ENCODE results near the gene MTG2.

MTG2 gene

GRCh38 chr20:62163485-62163865 is 19.4 kb upstream of the MTG2 start:
- no peak for DNase-seq (ENCODE audit: low read depth in 2 of 2)

GRCh38 chr20:62163986-62164762 is 18.7 kb upstream of the MTG2 start:
- DNase-seq (ENCODE audit: low read depth in 2 of 2): no peak

- DNase-seq (ENCODE audit: low read depth in 2 of 2): no peak
Observed at GRCh38 chr20:62164879-62165761, 17.7 kb upstream of the MTG2 start.

- DNase-seq (ENCODE audit: low read depth in 2 of 2): no peak
Observed at GRCh38 chr20:62165762-62166399, 16.9 kb upstream of the MTG2 start.

- DNase-seq (ENCODE audit: low read depth in 2 of 2): no peak
Observed at GRCh38 chr20:62167474-62167873, 15.4 kb upstream of the MTG2 start.

GRCh38 chr20:62168061-62168460 is 14.8 kb upstream of the MTG2 start:
- DNase-seq (ENCODE audit: low read depth in 2 of 2): no peak

- no peak for DNase-seq (ENCODE audit: low read depth in 2 of 2)
Observed at GRCh38 chr20:62168890-62169435, 13.9 kb upstream of the MTG2 start.

GRCh38 chr20:62170536-62170935 is 12.3 kb upstream of the MTG2 start:
- no peak for DNase-seq (ENCODE audit: low read depth in 2 of 2)

GRCh38 chr20:62171245-62171644 is 11.6 kb upstream of the MTG2 start:
- no peak for DNase-seq (ENCODE audit: low read depth in 2 of 2)

GRCh38 chr20:62172666-62173065 is 10.2 kb upstream of the MTG2 start:
- DNase-seq (ENCODE audit: low read depth in 2 of 2): no peak

GRCh38 chr20:62174021-62174804 is 8.6 kb upstream of the MTG2 start:
- no peak for DNase-seq (ENCODE audit: low read depth in 2 of 2)

GRCh38 chr20:62174870-62175624 is 7.8 kb upstream of the MTG2 start:
- no peak for DNase-seq (ENCODE audit: low read depth in 2 of 2)

GRCh38 chr20:62175711-62176110 is 7.1 kb upstream of the MTG2 start:
- no peak for DNase-seq (ENCODE audit: low read depth in 2 of 2)

- DNase-seq (ENCODE audit: low read depth in 2 of 2): no peak
Observed at GRCh38 chr20:62176866-62177265, 6.0 kb upstream of the MTG2 start.

GRCh38 chr20:62177307-62177706 is 5.5 kb upstream of the MTG2 start:
- DNase-seq (ENCODE audit: low read depth in 2 of 2): no peak

- no peak for DNase-seq (ENCODE audit: low read depth in 2 of 2)
Observed at GRCh38 chr20:62178316-62179161, 4.3 kb upstream of the MTG2 start.

- no peak for DNase-seq (ENCODE audit: low read depth in 2 of 2)
Observed at GRCh38 chr20:62179162-62179504, 3.7 kb upstream of the MTG2 start.

- DNase-seq (ENCODE audit: low read depth in 2 of 2): no peak
Observed at GRCh38 chr20:62181808-62182207, 1.0 kb upstream of the MTG2 start.

GRCh38 chr20:62183426-62184142 is 756 bp downstream of the MTG2 start:
- DNase-seq (ENCODE audit: low read depth in 2 of 2): no peak

All from stimulated activated CD4-positive, alpha-beta T cell treated with anti-CD3 and anti-CD28 coated beads, Interleukin-4, amount 100 ng/mL, for 48 hours (primary cell).